RWPE2 (cell line): ENCODE results near the gene WBP2.

Source experiments
- ATAC-seq: fragments of 200-7000 bp; cut with Tn5 transposase; 3 replicates; pipeline ENCODE4 v1.9.1; 2021; ENCODE audit warnings: low read depth
- DNase-seq: peaks from one replicate; pipeline ENCODE4 v3.0.0-alpha.2; 2020; ENCODE audit warnings: low spot score
- H3K27ac ChIP-seq: fragments of 450-650 bp; 2 replicates; pipeline ENCODE4 v1.5.1; 2017; ENCODE audit warnings: mild to moderate bottlenecking; ENCODE audit not compliant: poor library complexity, severe bottlenecking
- H3K27me3 ChIP-seq: fragments of 250-450 bp; sonication (Bioruptor Pico); 2 replicates; pipeline ENCODE4 v1.5.1; 2021; ENCODE audit warnings: mild to moderate bottlenecking, moderate library complexity; ENCODE audit not compliant: insufficient read depth, poor library complexity, severe bottlenecking
- H3K36me3 ChIP-seq: fragments of 250-450 bp; sonication (Bioruptor Pico); 2 replicates; pipeline ENCODE4 v1.5.1; 2020; ENCODE audit warnings: low read depth, mild to moderate bottlenecking, moderate library complexity
- H3K4me1 ChIP-seq: fragments of 250-450 bp; sonication (Bioruptor Pico); 2 replicates; pipeline ENCODE4 v1.5.1; 2021; ENCODE audit warnings: mild to moderate bottlenecking, moderate library complexity; ENCODE audit not compliant: insufficient read depth, poor library complexity, severe bottlenecking
- H3K4me3 ChIP-seq: fragments of 250-450 bp; sonication (Bioruptor Pico); 2 replicates; pipeline ENCODE4 v1.5.1; 2021; ENCODE audit warnings: mild to moderate bottlenecking, moderate library complexity; ENCODE audit not compliant: severe bottlenecking
- H3K9me3 ChIP-seq: fragments of 250-450 bp; sonication (Bioruptor Pico); 2 replicates; pipeline ENCODE4 v1.5.1; 2021; ENCODE audit warnings: mild to moderate bottlenecking, moderate library complexity; ENCODE audit not compliant: severe bottlenecking
- CTCF ChIP-seq: fragments of 450-650 bp; IDR thresholded peaks from one replicate; pipeline ENCODE4 v1.5.1; 2017; ENCODE audit warnings: mild to moderate bottlenecking, moderate library complexity; ENCODE audit not compliant: poor library complexity, severe bottlenecking

The WBP2 gene

GRCh38 chr17:75845933-75846691 lies 9.0 kb downstream of the WBP2 start:
- peaks cover 18% of the 10 kb centered on the region for H3K4me1 ChIP-seq
- DNase-seq: no peak
- no peaks in the 10 kb centered on the region for H3K9me3 ChIP-seq
- H3K36me3 ChIP-seq: peaks cover 55% of the 10 kb centered on the region
- TF ChIP-seq CTCF: no peak
- H3K27me3 ChIP-seq: no peaks in the 10 kb centered on the region
- H3K4me3 ChIP-seq: no peak overlapping the region
- ATAC-seq: peak; percentile 10; the same call in 1 of the 3 replicates
- H3K27ac ChIP-seq: peak overlapping the region; percentile 73

DNA sequence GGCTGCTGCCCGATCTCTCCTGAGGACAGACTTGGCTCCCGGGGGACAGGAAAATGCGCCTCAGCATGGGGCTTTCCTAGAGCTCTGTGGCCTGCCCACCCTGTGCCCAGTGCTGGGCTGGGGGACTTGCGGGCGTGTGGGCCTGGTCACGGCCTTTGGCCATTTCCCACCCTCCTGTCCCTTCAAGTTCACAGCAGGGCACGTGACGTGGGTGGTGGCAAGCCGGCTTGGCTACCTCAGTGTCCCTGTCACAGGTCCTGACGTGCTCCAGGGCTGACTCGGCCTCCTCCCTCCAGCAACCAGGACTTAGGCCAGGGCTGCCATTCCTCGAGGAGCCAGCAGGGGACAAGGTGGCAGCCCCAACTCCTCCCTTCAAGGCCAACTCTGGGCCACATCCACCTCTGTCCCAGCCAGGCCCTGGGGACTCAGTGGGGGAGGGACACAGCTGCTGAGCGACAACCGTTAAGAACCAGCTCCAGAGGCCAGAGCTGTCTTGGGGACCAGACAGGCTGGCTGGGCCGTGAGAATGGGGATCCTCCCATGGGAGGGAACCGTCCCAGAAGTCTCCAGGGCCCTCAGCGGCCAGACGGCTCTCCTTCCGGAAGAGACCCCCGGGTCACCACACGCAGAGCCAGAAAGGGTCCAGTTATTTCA lies 9.9 kb downstream of the WBP2 start:
- peak; percentile 80 for DNase-seq
- Histone ChIP-seq H3K36me3 (peaks cover 46% of the 10 kb centered on the region), H3K9me3 (no peaks in the 10 kb centered on the region), H3K27me3 (no peaks in the 10 kb centered on the region), H3K4me3 (no peak overlapping the region), H3K27ac (peak overlapping the region; percentile 73), H3K4me1 (peaks cover 18% of the 10 kb centered on the region)
- peak; percentile 71 for ATAC-seq
- peak; percentile 77 for TF ChIP-seq CTCF

GRCh38 chr17:75844530-75845057 lies 10.5 kb downstream of the WBP2 start:
- peak; percentile 56 for ATAC-seq
- peak overlapping the region; percentile 73 for H3K27ac ChIP-seq
- TF ChIP-seq CTCF: no peak
- no peaks in the 10 kb centered on the region for H3K9me3 ChIP-seq
- H3K27me3 ChIP-seq: no peaks in the 10 kb centered on the region
- H3K4me3 ChIP-seq: no peak overlapping the region
- H3K36me3 ChIP-seq: peaks cover 42% of the 10 kb centered on the region
- peaks cover 18% of the 10 kb centered on the region for H3K4me1 ChIP-seq
- DNase-seq: peak; percentile 81

DNA sequence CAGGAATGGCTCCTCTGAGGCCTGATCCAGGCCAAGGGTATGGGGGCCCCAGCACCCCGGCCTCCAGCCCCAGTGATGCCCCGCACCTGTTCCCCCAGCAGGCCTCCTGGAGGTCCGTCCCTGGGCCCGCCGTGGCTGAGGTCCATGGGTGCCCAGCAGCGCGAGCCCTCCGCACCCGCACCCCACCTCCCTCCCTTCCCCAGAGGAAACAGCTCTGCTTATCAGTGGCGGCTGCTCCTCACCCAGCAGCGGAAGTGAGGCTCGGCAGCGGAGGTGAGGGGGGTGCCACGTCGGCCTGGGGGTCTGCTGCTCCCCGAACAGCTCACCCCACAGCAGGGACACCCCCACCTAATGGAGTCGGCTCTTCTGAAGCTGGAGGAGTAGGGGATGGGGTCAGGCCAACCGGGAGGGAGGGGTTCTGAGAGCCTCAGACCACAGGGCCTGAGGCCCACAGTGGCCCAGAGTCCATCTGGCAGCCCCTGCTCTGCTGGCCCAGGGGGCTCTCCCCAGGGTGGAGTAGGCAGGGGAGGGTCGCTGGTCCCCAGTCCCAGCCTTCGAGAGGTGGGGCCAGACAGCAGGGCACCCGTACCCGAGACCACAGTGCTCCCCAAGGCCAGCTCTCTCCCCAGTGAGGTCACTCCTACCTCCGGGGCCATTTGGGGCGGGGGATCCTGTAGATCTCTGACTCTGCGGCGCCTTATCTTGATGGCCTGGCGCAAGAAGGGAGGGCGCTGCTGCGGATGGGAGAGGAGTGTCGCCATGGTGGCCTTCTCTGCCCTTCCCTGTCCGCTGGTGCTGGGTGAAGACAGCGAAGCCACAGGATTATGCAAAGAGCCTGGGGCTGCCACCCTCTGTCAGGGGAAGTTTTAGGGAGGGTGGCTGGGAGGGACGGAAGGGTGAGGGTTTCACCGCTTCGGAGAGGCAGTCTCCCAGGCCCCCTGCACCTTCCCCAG lies 11.3 kb downstream of the WBP2 start, which contains the start of gene UNC13D:
TSS of gene UNC13D (minus strand) at position 828 of the 953 bp plus-strand sequence. CDS start at position 761, 67 bp downstream.
- H3K36me3 ChIP-seq: peaks cover 34% of the 10 kb centered on the region
- no peak within 1 kb of the TSS for H3K4me3 ChIP-seq
- H3K27me3 ChIP-seq: no peaks in the 10 kb centered on the region
- peak within 1 kb of the TSS; percentile 73 for H3K27ac ChIP-seq
- DNase-seq (peak; percentile 66), ATAC-seq (peak; percentile 6)
- TF ChIP-seq CTCF: no peak
- no peaks in the 10 kb centered on the region for H3K9me3 ChIP-seq
- peaks cover 18% of the 10 kb centered on the region for H3K4me1 ChIP-seq
